ENCODE data around the gene STX18.
"Not testable (repeated sequence)": the region's sequence is repeated elsewhere in the genome, so short reads cannot be mapped to it uniquely, and the experiment has no call there.

The STX18 gene

GRCh38 chr4:4507403-4507802 is 34.4 kb downstream of the STX18 start:
- DNase-seq = no peak

GRCh38 chr4:4506961-4507360 is 34.9 kb downstream of the STX18 start:
- no peak for DNase-seq

DNA sequence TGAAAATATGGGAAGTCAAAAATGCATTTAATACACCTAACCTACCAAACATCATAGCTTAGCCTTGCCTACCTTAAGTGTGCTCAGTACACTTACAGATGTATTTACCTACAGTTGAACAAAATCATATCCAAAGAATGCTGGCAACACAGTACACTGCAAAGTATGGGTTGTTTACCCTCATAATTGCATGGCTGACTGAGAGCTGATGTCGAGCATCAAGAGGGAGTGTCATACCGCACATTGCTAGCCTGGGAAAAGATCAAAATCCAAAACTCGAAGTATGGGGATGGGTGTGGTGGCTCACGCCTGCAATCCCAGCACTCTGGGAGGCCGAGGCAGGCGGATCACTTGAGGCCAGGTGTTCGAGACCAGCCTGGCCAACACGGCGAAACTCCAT is 36.6 kb downstream of the STX18 start:
- not testable (repeated sequence) for DNase-seq

DNA sequence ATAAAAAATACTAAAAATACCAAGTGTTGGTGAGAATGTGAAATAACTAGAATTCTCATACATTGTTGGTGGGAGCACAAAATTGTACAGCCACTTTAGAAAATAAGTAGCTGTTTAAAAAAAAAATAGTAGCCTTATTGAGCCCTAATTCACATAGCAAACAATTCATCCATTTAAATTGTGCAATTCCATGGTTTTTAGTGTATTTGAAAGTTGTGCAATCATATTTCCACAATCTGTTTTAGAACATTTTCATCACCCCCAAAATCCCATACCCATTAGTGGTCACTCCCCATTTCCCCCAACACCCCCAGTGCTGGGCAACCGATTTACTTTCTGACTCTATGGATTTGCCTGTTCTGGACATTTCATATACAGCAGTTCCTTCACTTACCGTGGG is 37.1 kb downstream of the STX18 start:
- no peak for DNase-seq

GRCh38 chr4:4502694-4503311 is 39.0 kb downstream of the STX18 start:
- peak; percentile 24 for DNase-seq

DNA sequence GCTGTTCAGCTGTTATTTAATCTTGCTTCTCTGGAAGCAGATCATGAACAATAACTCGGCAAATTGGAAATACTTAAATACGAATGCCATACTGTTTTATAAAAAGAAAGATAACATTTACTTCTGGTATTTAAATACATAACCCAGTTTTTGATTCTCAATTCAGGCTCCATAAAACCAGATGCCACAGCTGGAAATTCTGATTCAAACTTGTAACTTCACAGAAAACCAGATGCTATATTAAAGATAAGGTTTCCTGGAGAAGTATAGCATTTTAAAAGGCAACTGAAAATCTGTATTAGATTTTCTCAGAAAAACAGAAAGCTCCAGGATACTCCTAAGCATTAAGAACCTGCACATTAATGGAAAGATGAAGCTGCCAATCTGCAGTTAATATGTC is 40.2 kb downstream of the STX18 start:
- DNase-seq = no peak

DNA sequence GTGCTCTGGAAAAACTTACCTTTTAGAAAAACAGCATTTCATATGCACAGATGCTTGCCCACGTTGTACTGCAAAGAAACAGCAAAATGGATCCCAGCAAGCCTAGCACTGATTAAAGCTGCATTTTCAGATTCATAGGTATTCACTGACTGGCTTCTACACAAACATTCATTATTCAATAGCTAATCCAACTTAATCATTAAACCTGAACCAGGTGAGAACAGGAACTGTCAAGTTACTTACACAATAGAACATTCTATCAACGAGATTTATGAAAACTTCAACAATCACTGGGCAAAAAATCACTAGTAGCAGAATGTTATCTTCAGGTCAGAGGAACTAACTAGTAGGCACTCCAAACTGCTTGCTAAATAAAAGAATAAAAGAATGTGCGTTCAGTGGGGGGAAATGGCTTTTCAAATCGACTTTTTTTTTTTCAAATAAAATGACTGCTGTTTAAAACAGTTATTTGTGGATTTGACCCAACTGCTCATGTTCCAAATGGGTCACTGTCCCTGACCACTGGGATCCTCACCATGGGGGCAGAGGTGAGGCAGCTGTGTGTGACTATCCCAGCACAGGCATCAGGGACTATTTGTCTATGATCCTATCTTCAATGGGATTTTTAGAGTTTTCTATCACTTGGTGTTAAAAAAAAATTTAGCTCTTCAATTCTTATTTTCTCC is 42.3 kb downstream of the STX18 start:
- DNase-seq = no peak

- no peak for DNase-seq
These were observed 45.1 kb downstream of the STX18 start for GRCh38 chr4:4496592-4497372.

DNA sequence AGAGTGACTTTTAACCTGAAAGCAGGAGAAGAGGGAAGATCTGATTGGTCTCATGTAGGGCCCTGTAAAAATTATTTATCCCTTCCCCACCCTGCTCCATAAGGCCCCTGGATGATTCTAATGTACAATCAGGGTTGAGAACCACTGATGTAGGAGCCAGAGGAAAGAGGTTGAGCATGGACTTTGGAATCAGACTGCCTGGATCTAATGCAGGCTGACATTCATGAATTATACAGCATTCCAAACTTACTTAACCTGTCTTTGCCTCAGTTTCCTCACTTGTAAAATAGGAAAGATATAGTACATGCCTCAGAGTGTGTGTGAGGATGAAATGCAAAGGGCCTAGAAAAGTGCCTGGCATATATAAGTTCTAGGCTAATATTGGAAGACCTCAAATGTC is 47.0 kb downstream of the STX18 start:
- DNase-seq = no peak

- no peak for DNase-seq
These were observed 49.5 kb downstream of the STX18 start for GRCh38 chr4:4492161-4492847.

GRCh38 chr4:4491396-4491893 is 50.4 kb downstream of the STX18 start:
- no peak for DNase-seq

- DNase-seq = no peak
These were observed 51.0 kb downstream of the STX18 start for GRCh38 chr4:4490816-4491215.

GRCh38 chr4:4490041-4490440 is 51.8 kb downstream of the STX18 start:
- DNase-seq = no peak

DNA sequence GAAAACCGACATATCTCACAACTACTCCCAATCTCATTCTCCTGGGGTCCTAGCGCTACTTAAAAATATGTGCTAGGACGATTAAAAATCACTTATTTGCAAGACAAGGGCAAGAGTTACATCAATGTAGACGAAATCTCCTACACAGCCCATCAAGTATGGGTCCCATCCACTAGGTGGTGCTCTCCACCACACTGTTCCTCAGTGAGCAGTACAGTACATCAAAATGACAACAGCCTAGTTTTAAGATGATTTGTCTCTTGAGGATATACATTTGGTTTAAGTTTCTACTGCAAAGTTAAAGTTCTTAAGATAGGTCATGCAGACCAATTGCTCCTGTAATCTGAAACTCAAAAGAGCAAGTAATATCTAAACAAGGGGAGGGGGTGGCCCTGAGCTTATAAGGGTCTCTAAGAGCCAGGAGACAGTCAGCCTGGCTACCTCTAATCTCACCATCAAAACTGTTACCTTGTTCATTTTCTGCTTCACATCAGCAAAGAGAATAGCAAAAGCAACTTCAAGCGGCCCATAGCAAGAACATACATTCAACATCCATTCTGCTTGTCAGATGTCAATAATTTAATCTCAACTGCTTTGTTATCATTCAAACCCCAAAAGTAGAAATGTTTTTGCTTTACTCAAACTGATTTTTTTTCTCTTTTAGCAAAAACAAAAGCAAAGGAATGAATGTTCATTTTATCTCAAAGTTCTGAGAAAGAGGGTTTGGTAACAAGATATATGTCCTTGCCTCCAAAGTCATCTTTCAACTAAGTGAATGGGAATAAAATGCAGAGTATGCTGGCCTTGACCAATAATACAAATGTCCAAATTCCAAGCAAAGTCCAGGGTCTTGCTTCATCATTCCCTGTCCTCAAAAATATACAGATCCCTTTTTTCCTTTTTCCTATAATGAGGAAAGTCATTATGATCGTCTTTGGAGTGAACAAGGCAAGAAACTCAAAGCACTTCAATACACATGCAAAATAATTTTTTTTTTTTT is 53.1 kb downstream of the STX18 start:
- peak; percentile 66 for DNase-seq

DNA sequence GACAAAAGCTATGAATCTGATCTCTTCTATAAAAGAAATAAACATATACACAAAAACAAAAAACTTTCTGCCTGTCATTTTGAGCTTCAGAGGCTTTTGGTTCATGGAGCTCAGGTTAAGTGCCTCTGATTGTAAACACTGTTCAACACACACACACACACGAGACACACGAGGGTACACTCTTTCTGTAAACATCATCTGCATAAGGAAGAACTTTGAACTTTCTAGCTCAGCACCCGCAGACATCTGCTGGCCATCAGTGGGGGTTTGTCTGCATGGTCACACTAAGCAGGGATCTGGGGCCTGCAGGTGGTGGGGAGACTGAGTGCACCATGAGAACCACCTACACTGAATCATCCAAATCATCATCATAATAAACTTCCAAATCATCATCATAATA is 54.9 kb downstream of the STX18 start:
- DNase-seq = no peak

DNA sequence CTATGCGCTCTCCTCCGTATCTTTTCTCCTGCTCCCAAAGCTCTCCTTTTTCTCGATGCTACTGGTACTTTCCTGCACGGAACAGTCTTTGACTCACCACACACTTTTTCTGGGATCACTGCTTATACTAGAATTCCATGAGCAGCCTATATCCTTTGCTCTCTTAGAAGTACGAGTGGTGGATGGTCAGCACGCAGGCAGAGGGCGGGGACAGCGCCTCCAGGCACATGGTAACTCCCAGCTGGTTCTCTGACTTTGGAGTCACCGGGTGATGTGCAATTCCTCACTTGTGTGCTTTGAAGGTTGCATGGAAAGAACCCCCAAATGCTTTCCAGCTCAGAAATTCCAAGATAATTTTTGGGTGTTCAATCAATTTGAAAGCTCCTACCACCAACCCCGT is 56.0 kb downstream of the STX18 start:
- DNase-seq = no peak

DNA sequence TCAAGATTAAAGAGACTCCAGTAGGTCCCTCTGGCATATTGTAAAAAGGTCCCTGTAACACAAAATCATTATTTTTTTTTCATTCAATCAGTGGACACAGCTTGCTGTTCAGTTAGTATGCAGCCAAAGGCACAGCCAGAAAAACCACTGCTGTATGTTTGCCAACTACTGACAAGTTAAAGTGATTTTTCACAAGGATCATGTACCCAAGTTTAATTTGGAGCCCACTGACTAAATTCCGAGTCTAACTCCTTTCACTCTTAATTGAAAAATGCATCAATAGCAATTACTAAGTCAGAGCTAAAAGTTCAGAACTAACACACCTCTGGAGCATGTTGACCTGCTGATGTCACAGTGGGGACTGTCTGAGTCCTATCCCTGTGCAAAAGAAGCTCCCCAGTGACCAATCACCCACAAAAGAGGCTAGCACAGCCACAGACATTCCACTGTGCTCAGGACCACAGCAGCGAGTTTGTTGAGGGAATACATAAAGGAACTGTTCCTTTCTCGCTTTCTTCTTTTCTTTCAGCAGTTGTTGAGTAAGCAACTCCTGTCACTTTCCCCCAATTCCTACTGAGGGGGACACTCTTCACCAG is 60.4 kb downstream of the STX18 start:
- DNase-seq = no peak

DNA sequence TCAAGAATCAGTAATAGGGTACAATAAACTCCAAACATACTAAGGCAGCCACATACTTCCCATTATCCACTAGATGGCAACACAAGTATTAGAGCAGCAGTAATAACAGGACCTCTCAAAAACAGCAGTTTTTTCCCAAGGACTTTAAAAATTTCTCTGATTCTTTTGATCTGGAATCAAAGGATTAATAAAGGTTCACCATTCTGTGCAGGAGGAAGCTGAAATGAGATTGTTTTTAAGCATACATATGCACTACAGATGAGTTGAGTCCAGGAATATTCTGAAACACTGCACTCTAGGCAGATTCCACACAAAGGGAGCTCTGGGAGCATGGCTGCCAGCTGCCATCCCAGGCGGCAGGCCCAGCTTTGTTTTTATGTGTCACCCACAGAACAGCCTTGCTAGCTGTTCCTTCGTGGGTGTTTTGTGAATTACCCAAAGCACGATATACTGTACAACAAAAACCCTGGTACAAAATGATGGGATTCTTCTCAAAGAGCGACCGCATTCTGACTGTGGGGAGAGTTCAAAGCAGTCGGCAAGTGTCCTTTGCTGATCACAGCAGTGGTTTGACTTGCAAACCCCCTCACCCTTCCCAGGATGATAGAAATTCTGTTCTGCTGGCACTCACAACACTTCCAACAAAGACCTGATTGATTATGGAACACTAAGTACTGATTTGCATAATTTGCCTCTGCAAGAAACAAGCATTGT is 61.0 kb downstream of the STX18 start:
- DNase-seq = no peak

- no peak for DNase-seq
These were observed 61.6 kb downstream of the STX18 start for GRCh38 chr4:4480205-4480604.

DNA sequence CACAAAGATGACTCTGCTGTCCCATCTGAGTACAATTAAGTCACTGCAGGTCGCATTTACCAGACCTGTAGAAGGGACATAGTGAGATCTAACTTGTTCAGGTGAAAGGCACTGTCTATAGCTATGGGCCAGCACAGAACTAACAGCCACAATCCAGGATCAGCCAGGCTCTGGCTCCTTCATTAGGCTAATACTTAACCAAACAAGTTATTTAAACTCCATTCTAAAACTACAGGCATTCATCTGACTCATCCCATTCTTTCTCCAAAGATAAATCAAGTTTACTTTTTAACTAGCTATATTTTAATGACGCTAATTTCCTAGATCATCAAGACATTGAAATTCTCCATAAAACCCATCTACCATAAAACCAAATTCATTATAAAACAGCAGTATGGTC is 62.5 kb downstream of the STX18 start:
- no peak for DNase-seq

DNA sequence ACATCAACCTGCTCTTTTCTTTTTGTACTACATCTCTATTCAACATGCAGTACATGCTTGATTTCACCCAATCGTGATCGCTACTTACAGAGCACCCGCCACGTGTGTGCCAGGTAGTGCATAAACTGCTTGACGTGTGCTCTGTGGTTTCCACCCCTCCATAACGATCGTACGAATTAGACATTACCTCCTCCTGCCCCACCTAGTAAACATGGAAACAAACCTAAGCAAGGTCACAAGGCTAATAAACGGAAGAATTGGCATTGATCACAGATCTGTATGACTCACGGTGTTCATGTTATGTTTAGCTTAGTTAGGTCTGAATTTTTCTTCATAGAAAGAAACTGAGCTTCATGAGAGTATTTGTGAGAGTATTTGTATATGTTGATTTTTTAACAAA is 64.1 kb downstream of the STX18 start:
- no peak for DNase-seq
